ENCODE data around the gene HDC. TPM values are rescaled to one million over a fixed set of nuclear protein-coding genes. Genes with fewer than 3 reads are reported as not detected.

The HDC gene
- total RNA-seq, 1 donor = not detected

GRCh38 chr15:50192926-50193620 is 72.5 kb downstream of the HDC start:
- H3K4me3 ChIP-seq (ENCODE audit: low read depth, low read length) = no peak overlapping the region
- DNase-seq (ENCODE audit: low read depth) = no peak
- TF ChIP-seq CTCF (IDR thresholded peaks at IDR 0.05; ENCODE audit: insufficient read depth, low read depth, low read length) = no peak

GRCh38 chr15:50192164-50192563 is 73.4 kb downstream of the HDC start:
- no peak for DNase-seq (ENCODE audit: low read depth)
- TF ChIP-seq CTCF (IDR thresholded peaks at IDR 0.05; ENCODE audit: insufficient read depth, low read depth, low read length) = no peak
- H3K4me3 ChIP-seq (ENCODE audit: low read depth, low read length) = no peak overlapping the region

Small RNAs within 50 kb of the gene (small RNA-seq; reads per million reads assigned to genes)
- not detected for gene RF00019

Other genes with a start within 250 kb of the HDC start
- gene ATP8B4, start 146.5 kb downstream of the HDC start, total RNA-seq = 4.2 and 90.2 TPM in 2 replicates
- under 0.01 TPM in 2 replicates for gene SLC27A2, start 83.5 kb downstream of the HDC start, total RNA-seq
- gene GABPB1, start 89.5 kb upstream of the HDC start, total RNA-seq = 33.8 and 44.9 TPM in 2 replicates
- 47.0 and 54.0 TPM in 2 replicates for gene USP8, start 158.7 kb upstream of the HDC start, total RNA-seq